Measurements from ENCODE around the gene ASB6. TPM values are rescaled to one million over a fixed set of nuclear protein-coding genes. Genes with fewer than 3 reads are reported as not detected.

Gene ASB6
- total RNA-seq, 1 experiment from 2014 or later: 17.4 TPM

DNA sequence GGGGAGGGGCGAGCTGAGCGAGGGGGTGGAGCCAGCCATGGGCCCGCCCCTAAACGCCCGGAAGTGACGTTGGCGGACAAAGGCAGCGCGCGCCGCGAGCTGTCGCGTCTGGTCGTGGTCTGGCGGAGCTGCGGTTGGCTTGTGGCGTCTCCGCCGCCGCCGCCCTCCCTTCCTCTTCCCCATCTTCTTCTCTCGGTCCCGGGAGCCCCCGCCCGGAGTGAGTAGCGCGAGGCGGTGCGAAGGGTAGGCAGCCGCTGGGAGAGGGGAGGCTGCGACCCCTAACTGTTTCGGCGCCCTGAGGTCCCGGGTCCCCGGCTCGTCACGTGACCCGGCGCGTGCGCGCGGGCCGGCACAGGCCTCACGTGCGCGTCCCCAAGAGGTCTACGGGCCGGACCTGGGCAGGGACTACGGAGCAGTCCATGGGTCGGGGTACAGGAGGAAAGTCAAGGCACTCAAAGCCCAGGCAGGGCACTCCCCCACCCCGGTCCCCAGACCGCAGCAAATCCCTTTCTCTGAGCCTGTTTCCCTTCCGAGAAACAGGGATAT lies 15.8 kb downstream of the ASB6 start, which contains the start of gene NTMT1:
NTMT1 (plus strand) TSS at position 85 of the 546 bp plus-strand sequence. CDS start 6,541 bp downstream, outside the sequence.
- Histone ChIP-seq H3K36me3 (ENCODE audit: control insufficient read depth, insufficient read depth, low read length) (peaks cover 2% of the 10 kb centered on the region), H3K9me3 (no peaks in the 10 kb centered on the region), H3K27me3 (replicated peaks; ENCODE audit: control insufficient read depth, insufficient read depth, low read length) (no peaks in the 10 kb centered on the region), H3K4me1 (peaks cover 11% of the 10 kb centered on the region), H3K4me3 (ENCODE audit: low read depth, low read length) (peak within 1 kb of the TSS; percentile 56)
- TF ChIP-seq, protein P1, sequence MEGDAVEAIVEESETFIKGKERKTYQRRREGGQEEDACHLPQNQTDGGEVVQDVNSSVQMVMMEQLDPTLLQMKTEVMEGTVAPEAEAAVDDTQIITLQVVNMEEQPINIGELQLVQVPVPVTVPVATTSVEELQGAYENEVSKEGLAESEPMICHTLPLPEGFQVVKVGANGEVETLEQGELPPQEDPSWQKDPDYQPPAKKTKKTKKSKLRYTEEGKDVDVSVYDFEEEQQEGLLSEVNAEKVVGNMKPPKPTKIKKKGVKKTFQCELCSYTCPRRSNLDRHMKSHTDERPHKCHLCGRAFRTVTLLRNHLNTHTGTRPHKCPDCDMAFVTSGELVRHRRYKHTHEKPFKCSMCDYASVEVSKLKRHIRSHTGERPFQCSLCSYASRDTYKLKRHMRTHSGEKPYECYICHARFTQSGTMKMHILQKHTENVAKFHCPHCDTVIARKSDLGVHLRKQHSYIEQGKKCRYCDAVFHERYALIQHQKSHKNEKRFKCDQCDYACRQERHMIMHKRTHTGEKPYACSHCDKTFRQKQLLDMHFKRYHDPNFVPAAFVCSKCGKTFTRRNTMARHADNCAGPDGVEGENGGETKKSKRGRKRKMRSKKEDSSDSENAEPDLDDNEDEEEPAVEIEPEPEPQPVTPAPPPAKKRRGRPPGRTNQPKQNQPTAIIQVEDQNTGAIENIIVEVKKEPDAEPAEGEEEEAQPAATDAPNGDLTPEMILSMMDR (IDR thresholded peaks at IDR 0.05; ENCODE audit: insufficient read depth in 1 of 2, low read depth in 1 of 2, low read length in 1 of 2, severe bottlenecking in 1 of 2, unreplicated experiment in 1 of 2): no peak
- H3K36me3 Mint-ChIP-seq (ENCODE audit: insufficient read depth, unreplicated experiment): peaks cover 31% of the 10 kb centered on the region
- ChIA-PET CTCF (interaction anchor here (0.6 to 3.1 kb wide), 13 partner anchors 12 to 808 kb away, joined by 3 to 27 read pairs (median 4); partner anchors contain the start of gene ENDOG), POLR2A (interaction anchor here (0.5 to 2.0 kb wide), 10 partner anchors 9 to 511 kb away, joined by 3 to 17 read pairs (median 4); partner anchors contain the start of gene IER5L)
- H3K27me3 Mint-ChIP-seq (ENCODE audit: insufficient read depth, unreplicated experiment): no peaks in the 10 kb centered on the region
- intact Hi-C loops (cut with micrococcal nuclease; ENCODE audit: unreplicated experiment): no loop called here
- peak within 1 kb of the TSS; percentile 90 for H3K4me3 Mint-ChIP-seq (ENCODE audit: unreplicated experiment)
- TSS peak; percentile 42 for BruUV-seq (replicated peaks)
- DNase-seq: peak; percentile 81 to 89
- H3K4me1 Mint-ChIP-seq (ENCODE audit: low read depth, unreplicated experiment): peaks cover 2% of the 10 kb centered on the region
- peak within 1 kb of the TSS; percentile 81 for H3K27ac Mint-ChIP-seq (ENCODE audit: unreplicated experiment)
- no peaks in the 10 kb centered on the region for H3K9me3 Mint-ChIP-seq (ENCODE audit: unreplicated experiment)

DNA sequence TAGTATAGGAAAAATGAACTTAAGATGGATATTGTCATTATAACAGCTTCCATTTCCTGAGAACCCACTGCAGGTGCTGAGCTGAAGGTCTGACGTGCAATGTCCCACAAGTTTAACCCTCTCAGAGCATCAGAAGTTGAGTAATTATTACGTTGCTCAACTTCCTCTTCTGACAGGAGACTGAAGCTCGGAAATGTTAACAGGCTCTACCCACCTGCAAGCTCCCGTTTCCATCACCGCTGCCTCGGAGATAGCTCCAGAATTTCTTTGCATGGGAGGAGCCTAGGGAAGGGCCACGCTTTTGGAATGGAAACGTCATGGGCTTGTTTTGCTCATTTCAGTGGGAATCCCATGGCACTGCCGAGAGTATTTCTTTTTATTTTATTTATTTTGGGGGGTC lies 17.0 kb downstream of the ASB6 start:
- Histone ChIP-seq H3K36me3 (ENCODE audit: control insufficient read depth, insufficient read depth, low read length) (peaks cover 2% of the 10 kb centered on the region), H3K27me3 (replicated peaks; ENCODE audit: control insufficient read depth, insufficient read depth, low read length) (no peaks in the 10 kb centered on the region), H3K9me3 (no peaks in the 10 kb centered on the region), H3K4me3 (ENCODE audit: low read depth, low read length) (peak overlapping the region; percentile 56; the same call in 1 of the 2 replicates), H3K4me1 (peaks cover 11% of the 10 kb centered on the region)
- intact Hi-C loops (cut with micrococcal nuclease; ENCODE audit: unreplicated experiment): loop anchor here (1.0 kb wide), 1 partner anchor 14 kb away; no protein-coding TSS in a partner anchor
- Mint-ChIP-seq H3K36me3 (ENCODE audit: insufficient read depth, unreplicated experiment) (peaks cover 23% of the 10 kb centered on the region), H3K27ac (ENCODE audit: unreplicated experiment) (no peak overlapping the region), H3K4me1 (ENCODE audit: low read depth, unreplicated experiment) (no peaks in the 10 kb centered on the region), H3K9me3 (ENCODE audit: unreplicated experiment) (no peaks in the 10 kb centered on the region), H3K27me3 (ENCODE audit: insufficient read depth, unreplicated experiment) (no peaks in the 10 kb centered on the region), H3K4me3 (ENCODE audit: unreplicated experiment) (peak overlapping the region; percentile 90)
- TF ChIP-seq, protein P1 (IDR thresholded peaks at IDR 0.05; ENCODE audit: insufficient read depth in 1 of 2, low read depth in 1 of 2, low read length in 1 of 2, severe bottlenecking in 1 of 2, unreplicated experiment in 1 of 2): no peak
- DNase-seq: no peak
- BruUV-seq (replicated peaks): TSS peak; percentile 60
- ChIA-PET POLR2A (interaction anchor here (0.6 kb wide), 1 partner anchor 347 kb away, joined by 3 read pairs; no protein-coding TSS in a partner anchor), CTCF (interaction anchor here (0.6 to 3.1 kb wide), 11 partner anchors 9 to 544 kb away, joined by 3 to 27 read pairs (median 4); partner anchors contain the start of genes DOLPP1 and IER5L)

DNA sequence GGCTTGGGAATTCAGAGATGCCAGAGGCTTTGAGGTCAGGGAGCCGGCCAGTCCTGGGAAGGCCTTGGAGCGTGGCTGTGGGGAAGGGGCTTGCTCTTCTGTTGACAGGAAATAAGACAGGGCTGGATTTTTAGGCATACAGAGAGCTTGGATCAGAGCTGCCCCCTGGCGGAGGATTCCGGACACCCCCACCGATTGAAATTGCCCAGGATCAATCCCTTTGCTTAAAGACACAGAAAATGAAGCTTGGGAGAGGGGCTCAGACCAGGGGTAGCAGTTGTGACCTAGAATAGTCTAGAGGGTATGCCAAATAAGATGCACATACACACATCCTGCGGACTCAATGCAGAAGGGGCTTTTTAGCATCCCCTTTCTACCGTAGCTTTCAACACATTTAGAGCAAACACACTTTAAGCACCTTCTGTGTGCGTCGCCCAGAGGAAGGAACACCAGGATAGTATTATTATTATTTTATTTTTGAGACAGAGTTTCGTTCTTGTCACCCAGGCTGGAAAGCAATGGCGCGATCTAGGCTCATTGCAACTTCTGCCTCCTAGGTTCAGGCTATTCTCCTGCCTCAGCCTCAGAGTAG lies 17.7 kb downstream of the ASB6 start:
- POLR2A ChIA-PET: interaction anchor here (0.5 to 0.6 kb wide), 4 partner anchors 89 to 347 kb away, joined by 3 to 9 read pairs (median 3); no protein-coding TSS in a partner anchor
- DNase-seq: peak; percentile 68 to 82

More for the DNA sequence above, 17.7 kb downstream of the ASB6 start:
- TF ChIP-seq, protein P1 (IDR thresholded peaks at IDR 0.05; ENCODE audit: insufficient read depth in 1 of 2, low read depth in 1 of 2, low read length in 1 of 2, severe bottlenecking in 1 of 2, unreplicated experiment in 1 of 2): peak; percentile 75 to 84
- Histone ChIP-seq H3K36me3 (ENCODE audit: control insufficient read depth, insufficient read depth, low read length) (peaks cover 2% of the 10 kb centered on the region; the same call in 1 of the 2 replicates), H3K4me3 (ENCODE audit: low read depth, low read length) (no peak overlapping the region), H3K27me3 (replicated peaks; ENCODE audit: control insufficient read depth, insufficient read depth, low read length) (no peaks in the 10 kb centered on the region), H3K9me3 (no peaks in the 10 kb centered on the region), H3K4me1 (peaks cover 11% of the 10 kb centered on the region)
- intact Hi-C loops (cut with micrococcal nuclease; ENCODE audit: unreplicated experiment): loop anchor here (1.0 kb wide), 1 partner anchor 13 kb away; no protein-coding TSS in a partner anchor
- CTCF ChIA-PET: interaction anchor here (0.6 to 3.1 kb wide), 21 partner anchors 9 to 1204 kb away, joined by 3 to 27 read pairs (median 3); partner anchors contain the start of genes DOLPP1 and IER5L
- Mint-ChIP-seq H3K9me3 (ENCODE audit: unreplicated experiment) (no peaks in the 10 kb centered on the region), H3K27ac (ENCODE audit: unreplicated experiment) (no peak overlapping the region), H3K36me3 (ENCODE audit: insufficient read depth, unreplicated experiment) (peaks cover 16% of the 10 kb centered on the region), H3K4me1 (ENCODE audit: low read depth, unreplicated experiment) (no peaks in the 10 kb centered on the region), H3K27me3 (ENCODE audit: insufficient read depth, unreplicated experiment) (no peaks in the 10 kb centered on the region), H3K4me3 (ENCODE audit: unreplicated experiment) (peak overlapping the region; percentile 48)
- no TSS peak for BruUV-seq (replicated peaks)

All from Caco-2 (cell line).